ENCODE results near the gene FAM228B. TPM values are rescaled to one million over a fixed set of nuclear protein-coding genes. Genes with fewer than 3 reads are reported as not detected.

Gene FAM228B
- 5.2 and 6.5 TPM in 2 replicates for total RNA-seq

GRCh38 chr2:24123195-24123921, at the start of gene FAM228B, which contains the start of gene PFN4:
Gene FAM228B (plus strand): TSS chr2:24123469. CDS start chr2:24124362, 893 bp downstream.
Gene PFN4 (minus strand): TSS chr2:24123334. CDS start chr2:24122535, 799 bp downstream.

GRCh38 chr2:24075915-24076848, 47.1 kb upstream of the FAM228B start, which contains the start of gene SF3B6:
Gene SF3B6 (minus strand): TSS chr2:24076326. CDS start chr2:24076229, 97 bp downstream.

GRCh38 chr2:24084386-24085199, 38.7 kb upstream of the FAM228B start, which contains the start of gene TP53I3:
Gene TP53I3 (minus strand): TSS chr2:24084834. CDS start chr2:24084326, 508 bp downstream.

GRCh38 chr2:24174851-24175277, 51.6 kb downstream of the FAM228B start, which contains the start of gene FAM228A:
Gene FAM228A (plus strand): TSS chr2:24175053. CDS start chr2:24175481, 428 bp downstream.

Other genes starting within 250 kb of the FAM228B start
- 19.6 and 19.8 TPM in 2 replicates for gene ATAD2B, start 196.3 kb upstream of the FAM228B start, total RNA-seq
- 9.5 and 12.8 TPM in 2 replicates for gene UBXN2A, start 183.0 kb upstream of the FAM228B start, total RNA-seq
- 0.19 TPM in 1 of 2 replicates, not detected in the other for gene MFSD2B, start 113.4 kb upstream of the FAM228B start, total RNA-seq
- 9.8 and 13.1 TPM in 2 replicates for gene WDCP, start 76.1 kb upstream of the FAM228B start, total RNA-seq
- gene FKBP1B, start 73.7 kb upstream of the FAM228B start, total RNA-seq: 10.1 and 10.2 TPM in 2 replicates
- gene SF3B6, start 47.1 kb upstream of the FAM228B start, total RNA-seq: 112 and 115 TPM in 2 replicates
- gene TP53I3, start 38.6 kb upstream of the FAM228B start, total RNA-seq: 55.5 and 62.5 TPM in 2 replicates
- gene PFN4, start 135 bp upstream of the FAM228B start, total RNA-seq: 0.38 TPM in 1 of 2 replicates, not detected in the other
- gene FAM228A, start 51.6 kb downstream of the FAM228B start, total RNA-seq: 0.10 TPM in 1 of 2 replicates, not detected in the other
- 66.3 and 70.6 TPM in 2 replicates for gene ITSN2, start 237.1 kb downstream of the FAM228B start, total RNA-seq